ENCODE results near the gene ZSWIM7.

DNA sequence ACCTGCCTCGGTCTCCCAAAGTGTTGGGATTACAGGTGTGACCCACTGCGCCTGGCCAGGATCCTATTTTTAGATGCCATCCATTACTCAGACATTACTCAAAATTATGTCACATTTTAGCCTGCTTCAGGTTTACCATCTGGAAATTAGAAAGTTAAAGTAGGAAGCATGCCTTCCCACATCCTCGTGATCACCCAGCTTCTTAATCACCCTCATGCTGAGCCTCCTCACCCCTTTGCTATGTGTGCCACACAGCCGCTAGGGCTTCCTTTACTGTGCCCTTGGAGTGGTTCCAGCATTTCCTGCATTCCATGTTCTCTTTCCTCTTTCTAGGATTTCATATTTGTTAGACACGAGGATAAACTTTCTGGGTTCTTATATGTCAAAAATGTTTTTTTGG, 45.3 kb downstream of the ZSWIM7 start:
- TF ChIP-seq CTCF (IDR thresholded peaks at IDR 0.05), result peak in 1 of 6 experiments; percentile 17
- TF ChIP-seq POLR2A (IDR thresholded peaks at IDR 0.05), result no peak
